ENCODE measurements around the gene IKBIP. TPM values are rescaled to one million over a fixed set of nuclear protein-coding genes. Genes with fewer than 3 reads are reported as not detected.
A peak's percentile ranks its signal among the peaks of the same experiment; 100 is the strongest.

The IKBIP gene
- total and polyA plus RNA-seq, 9 of the 15 experiments (the other 6 are each of a cell fraction or from before 2014, with no cell fraction given): 3.3 to 19.5 (median 14.9) TPM

DNA sequence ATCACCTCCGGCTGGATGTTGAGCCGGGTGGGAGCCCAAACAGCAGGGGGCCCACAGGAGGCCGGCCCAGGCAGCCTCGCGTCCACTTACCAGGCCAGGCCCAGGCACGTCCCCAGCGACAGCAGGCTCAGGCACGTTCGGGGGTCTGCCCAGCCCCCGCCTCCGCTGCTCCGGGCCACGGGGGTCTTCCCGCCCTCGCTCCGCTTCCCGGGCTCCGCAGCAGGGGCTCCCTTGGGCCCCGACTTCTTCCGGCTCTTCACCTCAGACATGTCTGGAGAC lies 216 bp downstream of the IKBIP start (continued):
- TF ChIP-seq HDAC6 (IDR thresholded peaks at IDR 0.05; ENCODE audit: low read depth, low read length) (no peak), FOXP1 (CRISPR knock-in tag; IDR thresholded peaks at IDR 0.05) (peak; percentile 17; the same call in 1 of the 2 replicates), ZNF263 (CRISPR knock-in tag; IDR thresholded peaks at IDR 0.05; ENCODE audit: borderline replicate concordance) (0 out of 2 replicates have a peak, but pooled peaks have one; percentile 40), ZNF347 (CRISPR knock-in tag; IDR thresholded peaks at IDR 0.05; ENCODE audit: low read depth) (no peak), MBD2 (IDR thresholded peaks at IDR 0.05; ENCODE audit: borderline replicate concordance, low read depth) (0 out of 2 replicates have a peak, but pooled peaks have one; percentile 28), ZBTB34 (CRISPR knock-in tag; IDR thresholded peaks at IDR 0.05) (no peak), ZBTB8A (IDR thresholded peaks at IDR 0.05; ENCODE audit: partially characterized antibody) (no peak), GATAD2B (IDR thresholded peaks at IDR 0.05; ENCODE audit: borderline replicate concordance) (0 out of 2 replicates have a peak, but pooled peaks have one; percentile 18), CTCFL (IDR thresholded peaks at IDR 0.05; ENCODE audit: borderline replicate concordance, insufficient read depth, low read depth, low read length, poor library complexity, severe bottlenecking) (no peak), OTX1 (CRISPR knock-in tag; IDR thresholded peaks at IDR 0.05) (no peak), CBX2 (IDR thresholded peaks at IDR 0.05; ENCODE audit: insufficient read depth, low read length, poor library complexity, severe bottlenecking) (no peak), RFX7 (CRISPR knock-in tag; IDR thresholded peaks at IDR 0.05) (no peak)
- TF ChIP-seq, protein P1, sequence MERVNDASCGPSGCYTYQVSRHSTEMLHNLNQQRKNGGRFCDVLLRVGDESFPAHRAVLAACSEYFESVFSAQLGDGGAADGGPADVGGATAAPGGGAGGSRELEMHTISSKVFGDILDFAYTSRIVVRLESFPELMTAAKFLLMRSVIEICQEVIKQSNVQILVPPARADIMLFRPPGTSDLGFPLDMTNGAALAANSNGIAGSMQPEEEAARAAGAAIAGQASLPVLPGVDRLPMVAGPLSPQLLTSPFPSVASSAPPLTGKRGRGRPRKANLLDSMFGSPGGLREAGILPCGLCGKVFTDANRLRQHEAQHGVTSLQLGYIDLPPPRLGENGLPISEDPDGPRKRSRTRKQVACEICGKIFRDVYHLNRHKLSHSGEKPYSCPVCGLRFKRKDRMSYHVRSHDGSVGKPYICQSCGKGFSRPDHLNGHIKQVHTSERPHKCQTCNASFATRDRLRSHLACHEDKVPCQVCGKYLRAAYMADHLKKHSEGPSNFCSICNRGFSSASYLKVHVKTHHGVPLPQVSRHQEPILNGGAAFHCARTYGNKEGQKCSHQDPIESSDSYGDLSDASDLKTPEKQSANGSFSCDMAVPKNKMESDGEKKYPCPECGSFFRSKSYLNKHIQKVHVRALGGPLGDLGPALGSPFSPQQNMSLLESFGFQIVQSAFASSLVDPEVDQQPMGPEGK (CRISPR knock-in tag; IDR thresholded peaks at IDR 0.05; ENCODE audit: borderline replicate concordance): no peak
- TF ChIP-seq, protein P2, sequence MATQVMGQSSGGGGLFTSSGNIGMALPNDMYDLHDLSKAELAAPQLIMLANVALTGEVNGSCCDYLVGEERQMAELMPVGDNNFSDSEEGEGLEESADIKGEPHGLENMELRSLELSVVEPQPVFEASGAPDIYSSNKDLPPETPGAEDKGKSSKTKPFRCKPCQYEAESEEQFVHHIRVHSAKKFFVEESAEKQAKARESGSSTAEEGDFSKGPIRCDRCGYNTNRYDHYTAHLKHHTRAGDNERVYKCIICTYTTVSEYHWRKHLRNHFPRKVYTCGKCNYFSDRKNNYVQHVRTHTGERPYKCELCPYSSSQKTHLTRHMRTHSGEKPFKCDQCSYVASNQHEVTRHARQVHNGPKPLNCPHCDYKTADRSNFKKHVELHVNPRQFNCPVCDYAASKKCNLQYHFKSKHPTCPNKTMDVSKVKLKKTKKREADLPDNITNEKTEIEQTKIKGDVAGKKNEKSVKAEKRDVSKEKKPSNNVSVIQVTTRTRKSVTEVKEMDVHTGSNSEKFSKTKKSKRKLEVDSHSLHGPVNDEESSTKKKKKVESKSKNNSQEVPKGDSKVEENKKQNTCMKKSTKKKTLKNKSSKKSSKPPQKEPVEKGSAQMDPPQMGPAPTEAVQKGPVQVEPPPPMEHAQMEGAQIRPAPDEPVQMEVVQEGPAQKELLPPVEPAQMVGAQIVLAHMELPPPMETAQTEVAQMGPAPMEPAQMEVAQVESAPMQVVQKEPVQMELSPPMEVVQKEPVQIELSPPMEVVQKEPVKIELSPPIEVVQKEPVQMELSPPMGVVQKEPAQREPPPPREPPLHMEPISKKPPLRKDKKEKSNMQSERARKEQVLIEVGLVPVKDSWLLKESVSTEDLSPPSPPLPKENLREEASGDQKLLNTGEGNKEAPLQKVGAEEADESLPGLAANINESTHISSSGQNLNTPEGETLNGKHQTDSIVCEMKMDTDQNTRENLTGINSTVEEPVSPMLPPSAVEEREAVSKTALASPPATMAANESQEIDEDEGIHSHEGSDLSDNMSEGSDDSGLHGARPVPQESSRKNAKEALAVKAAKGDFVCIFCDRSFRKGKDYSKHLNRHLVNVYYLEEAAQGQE (IDR thresholded peaks at IDR 0.05; ENCODE audit: borderline replicate concordance): no peak
- TF ChIP-seq, protein P2 (CRISPR knock-in tag; IDR thresholded peaks at IDR 0.05; ENCODE audit: low read depth): 0 out of 2 replicates have a peak, but pooled peaks have one; percentile 62

Data from K562 (cell line).